K562 (cell line): ENCODE data around the gene VPS45.

Source experiments
- ATF7 ChIP-seq: fragments of 450-650 bp; IDR thresholded peaks from 2 replicates; pipeline ENCODE4 v1.7.1; 2014; ENCODE audit warnings: mild to moderate bottlenecking, moderate library complexity
- BHLHE40 ChIP-seq: IDR thresholded peaks from 2 replicates; pipeline ENCODE4 v1.6.1; 2011; ENCODE audit warnings: low read length, improper control_type of control experiment
- EGR1 ChIP-seq: fragments of 450-650 bp; conservative IDR thresholded peaks from 2 replicates; pipeline ENCODE4 v1.6.1; 2017; ENCODE audit warnings: mild to moderate bottlenecking
- EZH2 ChIP-seq: IDR thresholded peaks from 2 replicates; pipeline ENCODE4 v1.6.1; 2012; ENCODE audit warnings: low read depth, mild to moderate bottlenecking, inconsistent platforms, low read length, borderline replicate concordance
- POLR2AphosphoS5 ChIP-seq: IDR thresholded peaks from 2 replicates; pipeline ENCODE4 v1.6.1; 2011; ENCODE audit warnings: mild to moderate bottlenecking, low read depth, low read length, moderate library complexity; ENCODE audit not compliant: control insufficient read depth, insufficient read depth
- RCOR1 ChIP-seq, 2 experiments: IDR thresholded peaks; 2 replicates each; pipeline ENCODE4 v1.6.1; 2012; ENCODE audit warnings: low read depth in 2 of 2, low read length in 2 of 2, borderline replicate concordance in 1 of 2, improper control_type of control experiment in 1 of 2
- ZNF143 ChIP-seq: sonication (generic); formaldehyde crosslinking; IDR thresholded peaks from 2 replicates; pipeline ENCODE4 v1.9.0; 2022; ENCODE audit warnings: mild to moderate bottlenecking, missing genetic modification reagents
- ZSCAN32 ChIP-seq: fragments of 450-650 bp; formaldehyde crosslinking; IDR thresholded peaks from 2 replicates; pipeline ENCODE4 v1.4.0; 2020; ENCODE audit warnings: mild to moderate bottlenecking, moderate library complexity
- TF ChIP-seq, protein P1 (sequence below), 3 experiments: IDR thresholded peaks in 2 of 3; conservative IDR thresholded peaks in 1 of 3; 2 replicates each; pipeline ENCODE4 v1.5.1; 2011 to 2012; ENCODE audit warnings: low read length in 3 of 3, mild to moderate bottlenecking in 3 of 3, control low read depth in 2 of 3, improper control_type of control experiment in 1 of 3, inconsistent platforms in 1 of 3, low read depth in 1 of 3, mixed read lengths in 1 of 3, moderate library complexity in 1 of 3; ENCODE audit not compliant: insufficient read depth in 2 of 3

- TF ChIP-seq BHLHE40 = no peak
- no peak for TF ChIP-seq POLR2AphosphoS5
- TF ChIP-seq, protein P1, sequence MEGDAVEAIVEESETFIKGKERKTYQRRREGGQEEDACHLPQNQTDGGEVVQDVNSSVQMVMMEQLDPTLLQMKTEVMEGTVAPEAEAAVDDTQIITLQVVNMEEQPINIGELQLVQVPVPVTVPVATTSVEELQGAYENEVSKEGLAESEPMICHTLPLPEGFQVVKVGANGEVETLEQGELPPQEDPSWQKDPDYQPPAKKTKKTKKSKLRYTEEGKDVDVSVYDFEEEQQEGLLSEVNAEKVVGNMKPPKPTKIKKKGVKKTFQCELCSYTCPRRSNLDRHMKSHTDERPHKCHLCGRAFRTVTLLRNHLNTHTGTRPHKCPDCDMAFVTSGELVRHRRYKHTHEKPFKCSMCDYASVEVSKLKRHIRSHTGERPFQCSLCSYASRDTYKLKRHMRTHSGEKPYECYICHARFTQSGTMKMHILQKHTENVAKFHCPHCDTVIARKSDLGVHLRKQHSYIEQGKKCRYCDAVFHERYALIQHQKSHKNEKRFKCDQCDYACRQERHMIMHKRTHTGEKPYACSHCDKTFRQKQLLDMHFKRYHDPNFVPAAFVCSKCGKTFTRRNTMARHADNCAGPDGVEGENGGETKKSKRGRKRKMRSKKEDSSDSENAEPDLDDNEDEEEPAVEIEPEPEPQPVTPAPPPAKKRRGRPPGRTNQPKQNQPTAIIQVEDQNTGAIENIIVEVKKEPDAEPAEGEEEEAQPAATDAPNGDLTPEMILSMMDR (IDR thresholded peaks at IDR 0.05 in 2 of 3, conservative IDR thresholded peaks at IDR 0.05 in 1 of 3; ENCODE audit: insufficient read depth in 2 of 3, low read depth in 1 of 3, low read length in 3 of 3) = no peak
- TF ChIP-seq EZH2 = no peak
- TF ChIP-seq ZNF143 (CRISPR knock-in tag) = no peak
- TF ChIP-seq RCOR1 (IDR thresholded peaks at IDR 0.05; ENCODE audit: borderline replicate concordance in 1 of 2, low read depth in 2 of 2, low read length in 2 of 2) = no peak
- TF ChIP-seq EGR1 = no peak
- no peak for TF ChIP-seq ATF7
- TF ChIP-seq ZSCAN32 (CRISPR knock-in tag) = no peak
Measured at GRCh38 chr1:150141452-150141851, 73.9 kb downstream of the VPS45 start.
